Stimulated activated CD8-positive, alpha-beta memory T cell treated with anti-CD3 and anti-CD28 coated beads, Interleukin-15, amount 100 ng/mL, for 48 hours (primary cell): Measurements from ENCODE around the gene MFSD2B.
"Not testable (repeated sequence)": the region's sequence is repeated elsewhere in the genome, so short reads cannot be mapped to it uniquely, and the experiment has no call there.

Experiments
- DNase-seq, 2 donors: peaks; one replicate each; pipeline ENCODE4 v3.0.0-alpha.2; 2020; ENCODE audit warnings: low read depth in 2 of 2

The MFSD2B gene, protein sequence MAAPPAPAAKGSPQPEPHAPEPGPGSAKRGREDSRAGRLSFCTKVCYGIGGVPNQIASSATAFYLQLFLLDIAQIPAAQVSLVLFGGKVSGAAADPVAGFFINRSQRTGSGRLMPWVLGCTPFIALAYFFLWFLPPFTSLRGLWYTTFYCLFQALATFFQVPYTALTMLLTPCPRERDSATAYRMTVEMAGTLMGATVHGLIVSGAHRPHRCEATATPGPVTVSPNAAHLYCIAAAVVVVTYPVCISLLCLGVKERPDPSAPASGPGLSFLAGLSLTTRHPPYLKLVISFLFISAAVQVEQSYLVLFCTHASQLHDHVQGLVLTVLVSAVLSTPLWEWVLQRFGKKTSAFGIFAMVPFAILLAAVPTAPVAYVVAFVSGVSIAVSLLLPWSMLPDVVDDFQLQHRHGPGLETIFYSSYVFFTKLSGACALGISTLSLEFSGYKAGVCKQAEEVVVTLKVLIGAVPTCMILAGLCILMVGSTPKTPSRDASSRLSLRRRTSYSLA

DNA sequence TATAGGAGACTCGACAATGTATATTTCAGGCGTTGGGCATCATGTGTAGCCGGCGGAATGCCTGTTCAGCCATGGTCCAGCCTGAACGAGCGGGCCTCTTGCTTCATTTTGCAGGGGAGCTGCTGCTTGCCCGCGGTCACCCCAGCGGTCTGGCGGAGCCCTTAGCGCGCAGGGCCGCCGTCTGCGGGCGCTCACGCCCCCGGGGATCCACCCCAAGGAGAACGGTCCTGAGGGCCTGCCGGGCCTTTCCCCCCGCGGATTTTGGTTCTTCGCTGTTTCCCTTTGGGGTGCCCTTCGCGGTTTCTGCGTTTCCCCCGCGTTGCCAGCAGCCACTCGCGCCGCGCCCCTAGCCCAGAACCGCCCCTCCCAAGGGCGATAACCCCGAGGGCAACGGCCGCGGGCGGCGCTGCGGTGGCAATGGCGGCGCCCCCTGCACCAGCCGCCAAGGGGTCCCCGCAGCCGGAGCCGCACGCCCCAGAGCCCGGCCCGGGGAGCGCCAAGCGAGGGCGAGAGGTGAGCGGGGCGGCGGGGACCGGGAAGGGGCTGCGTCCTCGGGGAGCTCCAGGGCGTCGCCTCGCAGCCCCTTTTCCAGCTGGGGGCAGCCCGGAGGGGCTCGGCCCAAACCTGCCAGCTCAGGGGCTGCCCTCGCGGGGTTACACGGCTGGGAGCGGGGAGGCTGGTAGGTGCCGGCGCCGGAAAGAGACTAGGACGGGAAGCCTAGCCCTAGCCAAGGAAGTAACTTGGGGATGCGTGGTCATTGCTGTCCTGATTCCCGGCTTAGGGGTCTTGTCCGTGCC lies at the start of gene MFSD2B:
Gene MFSD2B, plus strand, starts transcription at position 406 of the 797 bp plus-strand sequence. Its CDS starts 12 bp downstream, at position 418.
- DNase-seq = no peak

DNA sequence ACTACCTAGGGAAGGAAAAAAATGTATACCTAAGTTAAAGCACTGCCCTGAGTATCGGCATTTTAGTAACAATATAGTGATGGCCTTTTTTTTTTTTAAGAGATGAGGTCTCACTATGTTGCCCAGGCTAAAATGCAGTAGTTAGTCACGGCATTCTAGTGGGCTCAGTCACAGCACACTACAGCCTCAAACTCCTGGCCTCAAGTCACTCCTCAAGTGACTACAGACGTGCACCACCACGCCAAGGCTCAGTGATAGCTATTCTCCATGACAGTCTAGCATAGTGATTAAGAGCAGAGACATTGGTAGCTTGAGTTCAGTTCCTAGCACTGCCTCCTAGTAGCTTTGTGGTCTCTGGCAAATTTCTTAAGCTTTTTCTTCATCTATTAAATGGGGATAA lies 42.0 kb upstream of the MFSD2B start:
- DNase-seq = no peak

DNA sequence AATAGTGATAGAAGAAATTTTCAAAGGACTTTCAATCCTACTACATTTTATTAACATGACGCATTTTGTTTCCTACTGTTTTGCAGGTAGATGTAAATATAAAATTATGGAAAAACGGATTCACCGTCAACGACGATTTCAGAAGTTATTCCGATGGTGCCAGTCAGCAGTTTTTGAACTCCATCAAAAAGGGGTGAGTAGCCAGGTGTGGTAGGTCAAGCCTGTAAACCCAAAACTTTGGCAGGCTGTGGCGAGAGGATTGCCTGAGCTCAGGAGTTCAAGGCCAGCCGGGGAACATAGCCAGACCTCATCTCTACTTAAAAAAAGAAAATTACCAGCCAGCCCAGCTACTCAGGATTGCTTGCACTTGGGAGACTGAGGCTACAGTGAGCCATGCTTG lies 33.0 kb upstream of the MFSD2B start:
- DNase-seq = no peak

DNA sequence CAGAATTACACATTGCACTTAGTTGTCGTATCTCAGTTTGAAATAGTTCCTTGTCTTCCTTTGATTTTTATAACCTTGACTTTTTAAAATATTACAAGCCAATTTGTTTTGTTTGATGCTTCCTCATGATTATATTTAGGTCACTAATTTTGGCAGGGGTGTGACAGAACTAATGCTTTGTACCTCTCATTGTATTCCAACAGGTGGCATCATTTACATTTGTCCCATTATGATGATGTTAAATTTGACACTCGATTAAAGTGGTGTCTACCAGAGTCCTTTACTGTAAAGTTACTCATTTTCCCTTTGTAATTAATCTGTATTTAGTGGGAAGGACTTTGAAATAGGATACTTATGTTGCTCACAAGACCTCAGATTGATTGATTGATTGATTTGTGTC lies 21.5 kb upstream of the MFSD2B start:
- no peak for DNase-seq

DNA sequence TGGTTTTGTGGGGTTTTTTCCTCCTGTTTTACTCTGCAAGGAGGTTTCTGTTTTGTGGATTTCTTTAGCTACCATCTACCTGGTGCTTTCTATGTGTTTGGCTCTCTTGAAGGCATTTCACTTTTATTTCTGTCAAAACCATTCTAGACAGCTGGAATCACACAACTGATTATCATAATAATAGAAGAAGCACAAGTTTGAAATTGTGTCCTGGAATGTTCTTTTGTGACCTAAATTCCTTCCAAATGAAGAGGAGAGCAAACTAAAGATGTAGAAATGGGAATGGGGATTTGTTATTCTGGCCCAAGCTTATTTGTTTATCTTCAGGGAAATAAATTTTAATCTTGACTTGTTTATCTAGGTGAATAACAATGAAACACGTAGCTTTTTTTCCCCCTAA lies 17.0 kb upstream of the MFSD2B start:
- no peak for DNase-seq

DNA sequence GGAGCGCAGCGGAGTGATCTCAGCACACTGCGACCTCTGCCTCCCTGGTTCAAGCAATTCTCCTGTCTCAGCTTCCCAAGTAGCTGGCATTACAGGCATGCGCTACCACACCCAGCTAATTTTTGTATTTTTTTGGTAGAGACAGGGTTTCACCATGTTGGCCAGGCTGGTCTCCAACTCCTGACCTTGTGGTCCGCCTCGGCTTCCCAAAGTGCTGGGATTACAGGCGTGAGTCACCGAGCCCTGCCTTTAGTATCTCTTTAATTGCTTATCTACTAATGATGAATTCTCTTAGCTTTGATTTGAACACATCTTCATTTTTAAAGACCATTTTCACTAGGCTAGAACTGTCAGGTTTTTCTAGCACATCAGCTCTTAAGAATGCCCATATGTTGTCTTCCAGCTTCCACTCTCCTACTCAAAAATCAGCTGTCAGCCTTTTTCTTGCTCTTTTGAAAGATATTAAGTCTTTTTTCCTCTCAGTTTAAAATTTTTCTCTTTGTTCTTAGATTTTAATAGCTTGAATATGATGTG lies 16.1 kb upstream of the MFSD2B start:
- no peak for DNase-seq

DNA sequence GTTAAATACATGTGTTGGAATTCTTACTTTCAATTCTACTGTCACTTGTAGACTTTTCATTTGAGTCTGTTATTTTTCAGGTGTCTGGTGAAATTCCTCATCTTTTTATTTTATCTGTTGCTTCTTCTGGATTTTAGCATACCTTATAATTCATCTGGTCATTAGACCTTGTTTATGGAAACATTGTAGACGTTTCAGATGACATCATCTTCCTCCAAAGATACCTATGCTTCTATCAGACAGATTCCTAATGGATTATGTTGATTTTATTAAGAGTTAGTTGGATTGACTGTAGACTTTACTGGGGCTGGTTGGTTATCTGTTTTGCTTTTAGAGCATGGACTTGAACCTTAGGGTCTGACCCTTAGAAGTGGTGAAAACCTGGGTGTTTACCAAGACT lies 15.3 kb upstream of the MFSD2B start:
- no peak for DNase-seq

DNA sequence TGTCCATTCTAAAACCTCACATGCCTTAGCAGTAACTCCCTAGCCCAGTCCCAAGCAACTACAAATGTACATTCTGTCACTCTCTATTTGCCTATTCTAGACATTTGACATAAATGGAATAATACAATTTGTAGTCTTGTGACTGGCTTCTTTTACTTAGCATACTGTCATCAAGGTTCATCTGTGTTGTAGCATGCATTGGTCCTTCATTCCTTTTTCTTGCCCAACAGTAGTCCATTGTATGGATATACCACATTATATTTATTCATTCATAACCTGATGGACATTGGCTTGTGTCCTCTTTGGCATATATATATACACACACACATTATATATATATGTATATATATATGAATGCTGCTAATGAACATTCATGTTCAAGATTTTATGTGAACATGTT lies 2.2 kb upstream of the MFSD2B start:
- DNase-seq = no peak

DNA sequence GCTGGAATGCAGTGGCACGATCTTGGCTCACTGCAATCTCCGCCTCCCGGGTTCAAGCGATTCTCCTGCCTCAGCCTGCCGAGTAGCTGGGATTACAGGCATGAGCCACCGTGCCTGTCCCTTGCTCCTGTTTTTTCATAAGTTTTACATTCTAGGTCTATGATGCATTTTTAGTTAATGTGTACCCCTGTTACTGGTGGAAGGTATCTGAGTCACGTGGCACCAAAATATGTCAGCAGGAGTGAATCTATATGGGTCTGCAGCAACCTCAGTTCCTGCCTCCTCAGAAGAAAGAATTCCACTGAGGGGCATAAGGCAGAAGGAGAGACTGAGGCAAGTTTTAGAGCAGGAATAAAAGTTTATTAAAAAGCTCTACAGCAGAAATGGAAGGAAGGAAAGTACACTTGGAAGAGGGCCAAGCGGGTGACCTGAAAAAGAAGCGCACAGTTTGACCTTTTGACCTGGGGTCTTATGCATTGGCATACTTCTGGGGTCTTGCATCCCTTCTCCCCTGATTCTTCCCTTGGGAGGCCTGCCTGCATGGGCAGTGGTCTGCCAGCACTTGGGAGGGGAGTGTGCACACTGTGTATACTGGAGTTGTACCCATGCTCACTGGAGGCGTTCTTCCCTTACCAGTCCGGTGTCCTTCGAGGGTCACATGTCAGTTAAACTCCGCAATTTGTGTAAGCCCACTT lies 1.1 kb upstream of the MFSD2B start:
- no peak for DNase-seq

DNA sequence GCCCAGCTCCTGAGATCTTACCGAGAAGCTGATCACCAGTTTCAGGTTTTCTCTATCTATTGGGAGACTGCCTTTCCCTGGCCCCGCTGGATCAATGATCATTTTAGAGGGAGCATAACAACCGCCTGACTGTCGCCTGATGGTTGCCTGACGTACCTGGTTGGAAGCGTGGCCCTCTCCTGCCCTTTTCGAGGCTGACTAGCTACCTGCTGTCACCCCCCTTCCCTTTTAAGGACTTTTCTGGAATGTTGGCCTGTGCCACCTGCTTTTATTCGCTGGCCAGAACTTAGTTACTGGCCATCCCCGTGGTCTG lies 562 bp upstream of the MFSD2B start:
- DNase-seq = no peak

DNA sequence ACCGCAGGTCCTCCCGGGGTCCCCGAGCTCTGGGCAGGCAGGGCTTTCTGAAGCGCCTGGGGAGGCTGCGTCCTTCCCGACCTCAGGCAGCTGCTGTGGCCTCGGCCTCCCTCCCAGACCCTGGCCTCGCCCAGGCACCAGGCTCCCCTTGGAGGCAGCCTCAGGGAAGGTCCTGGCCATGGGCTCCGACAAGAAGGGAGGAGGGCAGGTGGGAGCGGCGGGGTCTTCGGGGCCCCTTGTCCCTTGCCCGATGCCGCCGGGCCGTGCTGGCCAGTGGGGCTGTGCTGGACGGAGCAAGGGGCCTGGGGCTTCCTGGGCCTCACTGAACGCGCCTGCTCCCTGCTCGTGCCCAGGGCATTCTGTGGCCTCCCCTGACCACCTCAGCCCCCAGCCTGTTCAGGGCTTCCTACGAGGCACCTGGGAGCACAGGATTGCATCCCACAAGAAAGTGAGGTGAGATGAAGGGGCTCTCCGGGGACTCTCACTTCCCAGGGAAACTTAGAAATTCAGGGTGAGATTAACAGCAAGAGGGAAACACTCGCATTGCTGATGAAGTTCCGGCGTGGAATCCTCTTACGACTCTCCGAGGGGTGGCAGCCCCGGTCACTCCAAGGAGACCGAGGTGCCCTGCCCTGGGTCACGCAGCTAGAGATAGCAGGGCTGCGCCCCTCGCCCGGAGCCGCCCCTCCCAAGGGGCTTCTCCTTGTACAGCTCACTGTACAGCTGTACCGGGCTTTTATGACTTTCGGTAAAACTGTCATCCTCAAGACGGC lies 778 bp downstream of the MFSD2B start:
- DNase-seq = no peak

DNA sequence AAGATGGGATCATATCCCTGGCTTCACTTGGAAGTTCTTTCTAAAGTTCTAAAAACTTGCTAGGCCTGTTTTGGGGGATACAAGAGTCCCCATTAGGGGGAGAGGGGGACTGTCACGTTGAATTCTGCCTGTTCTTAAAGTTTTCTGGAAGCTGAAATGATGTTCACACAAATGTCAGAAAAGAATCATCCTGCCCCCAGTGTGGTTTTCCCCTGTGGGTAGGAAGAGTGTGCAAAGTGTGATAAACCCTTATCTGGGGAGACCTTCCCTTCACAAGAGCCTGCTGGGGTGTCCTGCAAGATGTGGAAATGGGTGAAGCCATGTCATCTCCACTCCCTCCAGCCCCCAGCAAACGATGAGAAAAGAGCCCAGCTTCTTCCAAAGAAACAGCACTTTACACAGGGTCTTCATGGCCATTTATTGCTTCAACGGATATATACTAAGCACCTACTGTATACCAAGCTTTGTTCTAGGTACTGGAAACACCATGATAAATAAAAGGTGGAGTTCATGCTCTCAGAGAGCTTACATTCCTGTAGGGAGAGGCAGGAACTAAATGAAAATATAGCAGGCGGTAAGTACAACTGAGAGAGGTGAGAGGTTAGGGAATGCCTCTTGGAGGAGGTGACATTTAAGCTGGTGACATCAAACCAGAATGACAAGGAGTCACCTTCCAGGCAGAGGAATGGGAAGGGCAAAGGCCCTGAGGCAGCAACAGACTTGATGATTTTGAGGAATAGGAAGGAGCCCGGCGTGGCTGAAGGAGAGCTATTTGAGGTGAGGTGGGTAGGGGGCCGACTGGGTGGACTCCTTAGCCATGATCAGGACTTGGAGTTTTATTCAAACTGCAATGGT lies 1.6 kb downstream of the MFSD2B start:
- DNase-seq = no peak

DNA sequence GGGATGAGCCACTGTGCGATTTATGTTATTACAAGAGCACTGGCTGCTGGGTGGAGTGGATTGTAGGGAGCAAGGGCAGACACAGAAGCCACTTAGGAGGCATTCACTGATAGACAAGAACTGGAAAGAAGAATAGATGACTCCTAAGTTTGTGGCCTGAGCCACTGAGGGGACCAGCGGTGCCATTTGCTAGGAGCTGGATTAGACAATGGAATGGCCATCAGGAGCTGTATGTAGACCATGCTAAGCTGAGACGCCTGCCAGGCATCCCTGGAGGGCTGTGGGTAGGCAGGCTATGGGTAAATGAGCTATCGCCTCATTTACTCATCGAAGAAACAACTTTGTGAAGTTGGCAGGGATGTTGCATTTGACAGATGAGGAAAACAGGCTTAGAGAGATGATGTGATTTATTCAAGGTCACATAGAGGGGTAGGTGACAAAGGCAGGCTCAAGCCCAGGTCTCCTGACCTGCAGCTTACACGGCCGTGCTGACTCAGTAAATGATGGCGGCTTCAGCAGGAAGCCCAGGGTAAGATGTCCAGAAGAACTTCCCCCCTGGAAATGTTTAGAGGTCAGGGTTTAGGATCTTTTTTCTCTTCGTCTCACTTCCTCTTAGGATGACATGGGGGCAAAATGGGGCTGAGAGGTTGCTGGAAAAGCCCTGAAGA lies 2.8 kb downstream of the MFSD2B start:
- no peak for DNase-seq

DNA sequence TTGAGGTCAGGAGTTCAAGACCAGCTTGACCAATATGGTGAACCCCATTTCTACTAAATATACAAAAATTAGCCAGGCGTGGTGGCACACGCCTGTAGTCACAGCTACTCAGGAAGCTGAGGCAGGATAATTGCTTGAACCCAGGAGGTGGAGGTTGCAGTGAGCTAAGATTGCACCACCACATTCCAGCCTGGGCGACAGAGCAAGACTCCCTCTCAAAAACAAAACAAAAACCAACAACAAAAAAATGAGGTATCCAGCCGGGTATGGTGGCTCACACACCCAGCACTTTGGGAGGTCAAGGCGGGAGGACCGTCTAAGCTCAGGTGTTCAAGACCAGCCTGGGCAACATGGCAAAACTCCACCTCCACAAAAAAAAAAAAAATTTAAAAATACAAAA lies 5.0 kb downstream of the MFSD2B start:
- DNase-seq = not testable (repeated sequence)

DNA sequence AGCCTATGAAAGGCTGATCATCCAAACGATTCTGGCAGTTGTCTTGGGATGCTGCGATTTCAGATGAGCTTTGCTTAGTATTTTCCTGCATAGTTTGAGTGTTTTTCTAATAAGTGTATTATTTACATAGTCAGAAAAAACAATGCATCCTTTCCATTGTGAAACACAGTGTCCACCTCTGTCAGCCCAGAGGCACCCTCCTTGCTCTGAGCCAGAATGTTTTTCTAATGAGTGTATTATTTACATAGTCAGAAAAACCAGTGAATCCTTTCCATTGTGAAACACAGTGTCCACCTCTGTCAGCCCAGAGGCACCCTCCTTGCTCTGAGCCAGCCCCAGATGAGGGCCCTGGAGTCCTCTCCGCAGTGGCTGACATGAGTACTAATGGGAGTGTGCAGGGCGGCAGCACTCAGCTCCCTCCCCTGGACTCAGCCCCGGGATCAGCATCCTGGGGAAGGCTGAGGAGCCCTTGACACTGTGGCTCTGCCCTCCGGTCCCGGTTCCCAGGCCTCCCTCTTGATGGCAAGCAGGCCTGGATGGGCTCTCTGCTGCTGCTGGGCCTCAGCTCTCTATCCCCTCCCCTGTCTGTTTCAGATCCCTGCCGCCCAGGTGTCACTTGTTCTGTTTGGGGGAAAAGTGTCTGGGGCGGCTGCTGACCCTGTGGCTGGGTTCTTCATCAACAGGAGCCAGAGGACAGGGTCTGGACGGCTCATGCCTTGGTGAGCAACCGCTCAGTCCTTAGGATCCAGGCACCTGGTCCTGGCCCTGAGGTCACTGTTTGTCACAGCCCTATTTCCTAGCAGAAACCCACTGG lies 5.9 kb downstream of the MFSD2B start:
- DNase-seq = no peak

DNA sequence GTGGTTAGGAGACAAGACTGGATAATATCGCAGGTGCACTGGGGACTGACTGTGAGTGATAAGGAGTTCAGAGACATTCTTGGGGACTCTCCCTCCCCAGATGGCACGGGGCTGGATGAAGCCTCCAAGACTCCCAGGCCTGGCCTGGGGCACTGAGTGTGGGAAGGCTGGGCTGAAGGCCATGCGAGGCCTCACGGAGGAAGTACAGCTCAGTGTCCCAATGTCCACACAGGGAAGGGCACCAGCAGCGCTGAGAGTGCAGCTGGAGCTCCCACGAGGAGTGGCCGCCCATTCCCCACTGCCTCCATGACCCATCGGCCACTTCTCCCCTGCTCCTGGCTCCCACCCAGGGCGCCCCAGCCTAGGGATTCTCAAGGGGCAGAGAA lies 6.5 kb downstream of the MFSD2B start:
- no peak for DNase-seq

DNA sequence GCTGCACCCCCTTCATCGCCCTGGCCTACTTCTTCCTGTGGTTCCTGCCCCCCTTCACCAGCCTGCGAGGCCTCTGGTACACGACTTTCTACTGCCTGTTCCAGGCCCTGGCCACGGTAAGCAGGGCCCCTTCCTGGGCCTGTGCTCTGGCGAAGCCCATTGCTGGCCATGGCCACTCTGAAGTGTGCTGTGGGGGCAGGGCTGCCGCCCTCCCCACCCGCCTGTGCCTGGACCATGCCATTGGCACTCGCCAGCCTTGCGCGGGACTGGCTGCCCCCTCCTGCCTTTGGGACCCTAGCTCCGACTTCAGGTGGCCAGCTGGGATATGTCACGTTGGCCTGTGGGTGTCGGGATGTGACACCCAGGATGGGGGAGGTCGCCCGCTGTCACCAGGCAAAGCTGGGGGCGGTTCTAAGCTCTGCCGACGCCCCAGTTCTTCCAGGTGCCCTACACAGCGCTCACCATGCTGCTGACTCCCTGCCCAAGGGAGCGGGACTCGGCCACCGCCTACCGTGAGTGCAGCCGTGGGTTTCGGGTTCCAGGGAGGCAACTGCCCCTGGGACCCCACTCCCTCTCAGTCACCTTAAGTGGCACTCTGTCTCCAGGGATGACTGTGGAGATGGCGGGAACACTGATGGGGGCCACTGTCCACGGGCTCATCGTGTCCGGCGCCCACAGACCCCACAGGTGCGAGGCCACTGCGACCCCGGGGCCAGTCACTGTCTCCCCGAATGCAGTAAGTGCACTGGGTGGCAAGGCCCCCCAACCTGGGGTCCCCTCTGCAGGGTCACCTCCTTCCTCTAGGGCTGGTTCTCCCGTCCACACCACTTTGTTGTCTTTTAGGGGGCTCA lies 7.2 kb downstream of the MFSD2B start:
- DNase-seq = no peak

DNA sequence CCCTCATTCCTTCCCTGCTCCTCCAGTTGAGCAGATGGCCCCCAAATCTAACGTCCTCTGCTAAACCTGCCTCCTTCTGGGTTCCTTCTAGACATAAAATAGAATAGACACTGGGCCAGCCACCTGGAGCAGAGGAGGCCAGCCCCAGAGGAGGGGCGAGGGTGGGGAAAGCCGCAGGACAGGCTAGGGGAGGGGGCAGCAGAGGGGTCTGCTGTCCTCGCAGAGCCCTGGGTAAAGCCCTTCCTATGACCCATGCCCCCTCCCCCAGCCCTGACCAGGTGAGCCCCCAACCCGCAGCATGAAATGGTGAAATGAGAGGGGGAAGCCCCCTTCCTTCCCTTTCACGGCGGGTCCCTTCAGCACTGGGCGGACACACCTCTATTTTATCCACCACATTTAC lies 7.8 kb downstream of the MFSD2B start:
- DNase-seq = no peak
